SK-N-MC (cell line): Measurements from ENCODE around the gene COL18A1.

Source experiments
- DNase-seq: peaks from one replicate; pipeline ENCODE4 v3.0.0-alpha.2; 2011; ENCODE audit warnings: low read depth, low spot score
- H3K27ac ChIP-seq: fragments of 200-600 bp; sonication (generic); 2 replicates; pipeline ENCODE4 v1.5.1; 2016; ENCODE audit warnings: mixed run types
- H3K36me3 ChIP-seq: fragments of 200-600 bp; sonication (generic); 2 replicates; pipeline ENCODE4 v1.6.1; 2017; ENCODE audit warnings: antibody characterized with exemption, low read length, mixed read lengths; ENCODE audit not compliant: insufficient read depth
- H3K4me3 ChIP-seq: fragments of 200-600 bp; sonication (generic); 2 replicates; pipeline ENCODE4 v1.5.1; 2016
- H3K9ac ChIP-seq: fragments of 200-600 bp; sonication (generic); 2 replicates; pipeline ENCODE4 v1.8.0; 2017; ENCODE audit warnings: mixed run types, mixed read lengths; ENCODE audit not compliant: insufficient read length
- H3K9me3 ChIP-seq: fragments of 200-600 bp; sonication (generic); 2 replicates; pipeline ENCODE4 v1.6.1; 2017; ENCODE audit warnings: low read depth, mild to moderate bottlenecking, antibody characterized with exemption, low read length, moderate library complexity, mixed read lengths
- EZH2 ChIP-seq: fragments of 200-600 bp; sonication (generic); IDR thresholded peaks from one replicate; pipeline ENCODE4 v1.6.1; 2017; ENCODE audit warnings: antibody characterized with exemption
- FOXP2 ChIP-seq: optimal IDR thresholded peaks from 2 replicates; pipeline ENCODE3; 2011; ENCODE audit warnings: mild to moderate bottlenecking, moderate library complexity; ENCODE audit not compliant: insufficient read depth; ENCODE audit errors: extremely low read length, control extremely low read depth
- POLR2AphosphoS5 ChIP-seq: IDR thresholded peaks from 2 replicates; pipeline ENCODE4 v1.6.1; 2012; ENCODE audit warnings: mild to moderate bottlenecking, low read depth, low read length, borderline replicate concordance

Gene COL18A1

GRCh38 chr21:45505416-45506021 is 100.6 kb downstream of the COL18A1 start:
- no peaks in the 10 kb centered on the region for H3K9me3 ChIP-seq
- H3K36me3 ChIP-seq = no peaks in the 10 kb centered on the region
- DNase-seq = no peak
- H3K27ac ChIP-seq = no peak overlapping the region
- TF ChIP-seq POLR2AphosphoS5 = no peak
- H3K4me3 ChIP-seq = no peak overlapping the region
- no peak overlapping the region for H3K9ac ChIP-seq

GRCh38 chr21:45506241-45506817 is 101.4 kb downstream of the COL18A1 start:
- DNase-seq = no peak
- Histone ChIP-seq H3K9ac (no peak overlapping the region), H3K27ac (no peak overlapping the region), H3K9me3 (no peaks in the 10 kb centered on the region), H3K4me3 (no peak overlapping the region), H3K36me3 (no peaks in the 10 kb centered on the region)
- TF ChIP-seq EZH2 (no peak), FOXP2 (no peak), POLR2AphosphoS5 (no peak)

- TF ChIP-seq FOXP2 (no peak), POLR2AphosphoS5 (no peak), EZH2 (no peak)
- H3K9me3 ChIP-seq = no peaks in the 10 kb centered on the region
- H3K4me3 ChIP-seq = no peak overlapping the region
- H3K27ac ChIP-seq = no peak overlapping the region
- DNase-seq = no peak
- H3K36me3 ChIP-seq = no peaks in the 10 kb centered on the region
- H3K9ac ChIP-seq = no peak overlapping the region
These were observed 102.0 kb downstream of the COL18A1 start for GRCh38 chr21:45506836-45507522.

DNA sequence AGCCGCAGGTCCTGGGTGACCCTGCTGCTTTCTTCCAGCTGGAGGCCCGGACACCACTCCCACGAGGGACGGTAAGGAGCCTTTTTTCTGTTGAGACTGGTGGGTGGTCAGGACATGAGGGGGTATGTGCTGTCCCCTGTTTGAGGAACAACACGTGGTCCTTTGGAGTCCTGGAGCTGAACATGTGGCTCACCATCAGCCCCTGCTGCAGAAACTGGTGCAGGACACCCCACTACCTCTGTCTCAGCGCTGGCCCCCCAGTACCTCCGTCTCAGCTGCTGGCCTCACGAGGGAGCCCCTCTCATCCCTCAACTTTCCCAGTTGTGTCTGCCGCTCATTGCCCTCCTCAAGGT is 102.5 kb downstream of the COL18A1 start:
- Histone ChIP-seq H3K9ac (no peak overlapping the region), H3K36me3 (no peaks in the 10 kb centered on the region), H3K4me3 (no peak overlapping the region), H3K9me3 (no peaks in the 10 kb centered on the region), H3K27ac (no peak overlapping the region)
- TF ChIP-seq EZH2 = no peak
- TF ChIP-seq POLR2AphosphoS5 = peak; percentile 23; the same call in 1 of the 2 replicates
- DNase-seq = no peak

- Histone ChIP-seq H3K27ac (no peak overlapping the region), H3K4me3 (no peak overlapping the region), H3K36me3 (no peaks in the 10 kb centered on the region; the same call in 1 of the 2 replicates), H3K9ac (no peak overlapping the region), H3K9me3 (no peaks in the 10 kb centered on the region)
- TF ChIP-seq EZH2 (no peak), FOXP2 (no peak), POLR2AphosphoS5 (no peak)
- DNase-seq = no peak
These were observed 103.0 kb downstream of the COL18A1 start for GRCh38 chr21:45507888-45508508.

DNA sequence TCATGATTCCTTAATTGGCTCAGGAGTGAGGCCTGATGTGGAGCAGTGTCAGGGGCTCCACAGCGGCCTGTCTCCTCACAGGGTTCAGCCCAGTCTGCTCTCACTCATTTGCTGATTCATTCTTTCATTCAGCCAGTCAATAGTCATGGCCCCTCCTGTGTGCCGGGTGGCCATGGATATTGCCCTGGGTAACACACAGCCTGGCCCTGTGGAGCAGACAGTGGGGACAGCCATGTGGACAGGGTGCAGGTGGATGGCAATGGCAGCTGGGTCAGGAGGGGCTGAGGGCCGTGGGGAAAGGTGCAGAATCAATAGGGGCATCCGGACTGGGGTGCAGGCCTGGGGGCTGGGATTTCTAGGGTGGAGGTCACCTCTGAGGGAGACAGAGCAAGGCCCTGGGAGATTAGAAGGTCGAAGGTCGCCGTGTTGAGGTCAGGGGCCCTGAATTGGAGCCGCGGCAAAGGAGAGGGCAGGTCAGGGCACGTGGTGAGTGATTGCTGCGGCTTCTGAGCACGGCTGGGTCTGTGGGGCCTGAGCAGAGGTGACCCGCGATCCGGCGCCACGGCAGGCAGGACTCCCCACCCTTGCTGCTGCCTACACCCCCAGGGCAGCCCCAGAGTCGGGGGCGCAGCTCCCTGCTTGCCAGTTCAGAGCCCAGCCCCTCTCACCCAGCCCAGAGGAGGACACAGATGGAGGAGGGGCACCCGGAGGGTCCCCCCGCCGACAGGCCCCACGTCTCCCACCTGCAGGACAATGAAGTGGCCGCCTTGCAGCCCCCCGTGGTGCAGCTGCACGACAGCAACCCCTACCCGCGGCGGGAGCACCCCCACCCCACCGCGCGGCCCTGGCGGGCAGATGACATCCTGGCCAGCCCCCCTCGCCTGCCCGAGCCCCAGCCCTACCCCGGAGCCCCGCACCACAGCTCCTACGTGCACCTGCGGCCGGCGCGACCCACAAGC is 103.9 kb downstream of the COL18A1 start:
- no peak for DNase-seq
- Histone ChIP-seq H3K4me3 (no peak overlapping the region), H3K9me3 (no peaks in the 10 kb centered on the region), H3K36me3 (peaks cover 3% of the 10 kb centered on the region; the same call in 1 of the 2 replicates), H3K27ac (no peak overlapping the region), H3K9ac (no peak overlapping the region)
- no peak for TF ChIP-seq FOXP2

- no peak for TF ChIP-seq FOXP2
- no peak for TF ChIP-seq EZH2
- no peak for TF ChIP-seq POLR2AphosphoS5
- no peak for DNase-seq
- Histone ChIP-seq H3K4me3 (no peak overlapping the region), H3K9me3 (no peaks in the 10 kb centered on the region), H3K36me3 (peaks cover 4% of the 10 kb centered on the region; the same call in 1 of the 2 replicates), H3K27ac (no peak overlapping the region), H3K9ac (no peak overlapping the region)
These were observed 104.9 kb downstream of the COL18A1 start for GRCh38 chr21:45509566-45510465.
